KMS-11 (cell line): ENCODE results near the gene TOGARAM2.

Experiments used
- H2AFZ ChIP-seq: fragments of 200-600 bp; sonication (generic); 2 replicates; pipeline ENCODE4 v1.6.1; 2016; ENCODE audit warnings: antibody characterized with exemption, mixed run types, low read depth
- H3K27ac ChIP-seq: fragments of 200-600 bp; sonication (generic); 2 replicates; pipeline ENCODE4 v1.6.1; 2016; ENCODE audit warnings: mild to moderate bottlenecking, mixed run types
- H3K27me3 ChIP-seq: fragments of 200-600 bp; sonication (generic); 2 replicates; pipeline ENCODE4 v1.6.1; 2017; ENCODE audit warnings: mild to moderate bottlenecking, low read depth, mixed run types, moderate library complexity; ENCODE audit not compliant: insufficient read depth
- H3K36me3 ChIP-seq: fragments of 200-600 bp; sonication (generic); 2 replicates; pipeline ENCODE4 v1.6.1; 2017; ENCODE audit warnings: mild to moderate bottlenecking, mixed run types; ENCODE audit not compliant: insufficient read depth
- H3K4me1 ChIP-seq: fragments of 200-600 bp; sonication (generic); 2 replicates; pipeline ENCODE4 v1.6.1; 2016; ENCODE audit warnings: mild to moderate bottlenecking, low read depth, mixed run types; ENCODE audit not compliant: poor library complexity, severe bottlenecking
- H3K4me2 ChIP-seq: fragments of 200-600 bp; sonication (generic); 2 replicates; pipeline ENCODE4 v1.7.0; 2016; ENCODE audit warnings: mild to moderate bottlenecking, mixed run types
- H3K4me3 ChIP-seq: fragments of 200-600 bp; sonication (generic); IDR thresholded peaks from 2 replicates; pipeline ENCODE4 v1.6.1; 2017; ENCODE audit warnings: low read depth, low read length, mixed read lengths; ENCODE audit not compliant: insufficient read depth
- H3K79me2 ChIP-seq: fragments of 200-600 bp; sonication (generic); 2 replicates; pipeline ENCODE4 v1.6.1; 2016; ENCODE audit warnings: low read depth, mixed run types; ENCODE audit not compliant: insufficient read depth
- H3K9ac ChIP-seq: fragments of 200-600 bp; sonication (generic); 2 replicates; pipeline ENCODE4 v1.6.1; 2016; ENCODE audit warnings: mild to moderate bottlenecking, mixed run types
- H4K20me1 ChIP-seq: fragments of 200-600 bp; sonication (generic); 2 replicates; pipeline ENCODE4 v1.6.1; 2016; ENCODE audit warnings: mild to moderate bottlenecking, mixed run types; ENCODE audit not compliant: insufficient read depth
- TF ChIP-seq, protein P1 (sequence below): fragments of 200-600 bp; sonication (generic); conservative IDR thresholded peaks from 2 replicates; pipeline ENCODE4 v1.6.1; 2017; ENCODE audit warnings: low read depth, mild to moderate bottlenecking, antibody characterized with exemption, low read length, moderate library complexity, mixed read lengths

TOGARAM2 gene

GRCh38 chr2:29061616-29062015 lies 80.5 kb downstream of the TOGARAM2 start:
- Histone ChIP-seq H3K4me3 (no peak overlapping the region), H2AFZ (no peak overlapping the region), H4K20me1 (no peaks in the 10 kb centered on the region), H3K9ac (no peak overlapping the region), H3K4me2 (no peak overlapping the region), H3K36me3 (no peaks in the 10 kb centered on the region), H3K27me3 (no peaks in the 10 kb centered on the region), H3K79me2 (no peaks in the 10 kb centered on the region), H3K4me1 (no peaks in the 10 kb centered on the region), H3K27ac (no peak overlapping the region)
- TF ChIP-seq, protein P1, sequence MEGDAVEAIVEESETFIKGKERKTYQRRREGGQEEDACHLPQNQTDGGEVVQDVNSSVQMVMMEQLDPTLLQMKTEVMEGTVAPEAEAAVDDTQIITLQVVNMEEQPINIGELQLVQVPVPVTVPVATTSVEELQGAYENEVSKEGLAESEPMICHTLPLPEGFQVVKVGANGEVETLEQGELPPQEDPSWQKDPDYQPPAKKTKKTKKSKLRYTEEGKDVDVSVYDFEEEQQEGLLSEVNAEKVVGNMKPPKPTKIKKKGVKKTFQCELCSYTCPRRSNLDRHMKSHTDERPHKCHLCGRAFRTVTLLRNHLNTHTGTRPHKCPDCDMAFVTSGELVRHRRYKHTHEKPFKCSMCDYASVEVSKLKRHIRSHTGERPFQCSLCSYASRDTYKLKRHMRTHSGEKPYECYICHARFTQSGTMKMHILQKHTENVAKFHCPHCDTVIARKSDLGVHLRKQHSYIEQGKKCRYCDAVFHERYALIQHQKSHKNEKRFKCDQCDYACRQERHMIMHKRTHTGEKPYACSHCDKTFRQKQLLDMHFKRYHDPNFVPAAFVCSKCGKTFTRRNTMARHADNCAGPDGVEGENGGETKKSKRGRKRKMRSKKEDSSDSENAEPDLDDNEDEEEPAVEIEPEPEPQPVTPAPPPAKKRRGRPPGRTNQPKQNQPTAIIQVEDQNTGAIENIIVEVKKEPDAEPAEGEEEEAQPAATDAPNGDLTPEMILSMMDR, result no peak

- no peaks in the 10 kb centered on the region for H3K27me3 ChIP-seq
- no peaks in the 10 kb centered on the region for H4K20me1 ChIP-seq
- H3K9ac ChIP-seq, result no peak overlapping the region
- H3K27ac ChIP-seq, result no peak overlapping the region
- no peak overlapping the region for H2AFZ ChIP-seq
- no peaks in the 10 kb centered on the region for H3K79me2 ChIP-seq
- TF ChIP-seq, protein P1, result no peak
- no peak overlapping the region for H3K4me2 ChIP-seq
- H3K4me1 ChIP-seq, result no peaks in the 10 kb centered on the region
- H3K36me3 ChIP-seq, result no peaks in the 10 kb centered on the region
- H3K4me3 ChIP-seq, result no peak overlapping the region
Measured at GRCh38 chr2:29062371-29062770, 81.3 kb downstream of the TOGARAM2 start.

GRCh38 chr2:29063056-29063455 lies 82.0 kb downstream of the TOGARAM2 start:
- Histone ChIP-seq H3K4me2 (no peak overlapping the region), H3K9ac (no peak overlapping the region), H3K27ac (no peak overlapping the region), H3K79me2 (no peaks in the 10 kb centered on the region), H3K27me3 (no peaks in the 10 kb centered on the region), H4K20me1 (no peaks in the 10 kb centered on the region), H2AFZ (no peak overlapping the region), H3K36me3 (no peaks in the 10 kb centered on the region), H3K4me1 (no peaks in the 10 kb centered on the region), H3K4me3 (no peak overlapping the region)
- TF ChIP-seq, protein P1, result no peak

GRCh38 chr2:29063646-29064345 lies 82.7 kb downstream of the TOGARAM2 start:
- Histone ChIP-seq H4K20me1 (no peaks in the 10 kb centered on the region), H3K4me2 (no peak overlapping the region), H3K9ac (no peak overlapping the region), H3K27me3 (no peaks in the 10 kb centered on the region), H3K36me3 (no peaks in the 10 kb centered on the region), H2AFZ (no peak overlapping the region), H3K79me2 (no peaks in the 10 kb centered on the region), H3K4me1 (no peaks in the 10 kb centered on the region), H3K27ac (no peak overlapping the region), H3K4me3 (no peak overlapping the region)
- TF ChIP-seq, protein P1, result no peak
